Left lung (tissue), 10 donors: ENCODE measurements around the gene APOL4. TPM values are rescaled to one million over a fixed set of nuclear protein-coding genes. Genes with fewer than 3 reads are reported as not detected.

Experiments used
- ATAC-seq: fragments of 200-7000 bp; cut with Tn5 transposase; one replicate; pipeline ENCODE4 v1.9.1; 2020; ENCODE audit warnings: moderate library complexity
- DNase-seq, 4 donors: peaks; one replicate each; pipeline ENCODE4 v3.0.0-alpha.2; 2013 to 2020
- H3K27ac ChIP-seq, 2 donors: fragments of 200-600 bp; sonication (generic) in 1 of 2; one replicate each; pipeline versions ENCODE4 v1.5.0 to v1.8.0; 2020 to 2021
- H3K27me3 ChIP-seq, 2 donors: fragments of 200-600 bp; sonication (generic) in 1 of 2; one replicate each; pipeline versions ENCODE4 v1.5.0 to v1.8.0; 2020 to 2021
- H3K36me3 ChIP-seq, 2 donors: fragments of 200-600 bp; sonication (generic) in 1 of 2; one replicate each; pipeline versions ENCODE4 v1.5.0 to v1.8.0; 2020 to 2021
- H3K4me1 ChIP-seq, 2 donors: fragments of 200-600 bp; one replicate each; pipeline ENCODE4 v1.8.0; 2021
- H3K4me3 ChIP-seq, 2 donors: fragments of 200-600 bp; sonication (generic) in 1 of 2; one replicate each; pipeline versions ENCODE4 v1.5.0 to v1.8.0; 2020 to 2021; ENCODE audit warnings: mild to moderate bottlenecking in 1 of 2
- H3K9me3 ChIP-seq, 2 donors: fragments of 200-600 bp; sonication (generic) in 1 of 2; one replicate each; pipeline versions ENCODE4 v1.5.0 to v1.8.0; 2020 to 2021
- intact Hi-C, 2 donors: fragments of 100-400 bp; cut with DNase I; formaldehyde crosslinking; loops; one replicate each; pipeline versions ENCODE4 v1.11.2 to v1.14.2; 2022
- polyA plus RNA-seq, 6 donors: library from polyadenylated mRNA; unstranded; fragments of 120-200 nt; gene quantifications; one replicate each; pipeline ENCODE4 v1.2.1, GENCODE V29; 2013; ENCODE audit not compliant: insufficient read length in 6 of 6
- total RNA-seq, 2 donors: library from RNA; stranded (reverse); fragmentation: NEBNext Ultra II Directional; extraction: Animal tissue kit (Norgen Biotek cat#: 25700); gene quantifications; one replicate each; pipeline ENCODE4 v1.2.1, GENCODE V29; 2021
- TF ChIP-seq, protein P1 (sequence below), 2 donors: fragments of 200-600 bp; sonication (generic) in 1 of 2; IDR thresholded peaks; one replicate each; pipeline versions ENCODE4 v1.5.0 to v1.8.0; 2021; ENCODE audit warnings: antibody characterized with exemption in 2 of 2
- donor health status: DM: no; HTN: yes; CAD: no.
- donor health status: DM: no; HTN: no; CAD: no.

Gene APOL4
- total and polyA plus RNA-seq, 8 donors = 4.9 to 18.6 (median 10.6) TPM

DNA sequence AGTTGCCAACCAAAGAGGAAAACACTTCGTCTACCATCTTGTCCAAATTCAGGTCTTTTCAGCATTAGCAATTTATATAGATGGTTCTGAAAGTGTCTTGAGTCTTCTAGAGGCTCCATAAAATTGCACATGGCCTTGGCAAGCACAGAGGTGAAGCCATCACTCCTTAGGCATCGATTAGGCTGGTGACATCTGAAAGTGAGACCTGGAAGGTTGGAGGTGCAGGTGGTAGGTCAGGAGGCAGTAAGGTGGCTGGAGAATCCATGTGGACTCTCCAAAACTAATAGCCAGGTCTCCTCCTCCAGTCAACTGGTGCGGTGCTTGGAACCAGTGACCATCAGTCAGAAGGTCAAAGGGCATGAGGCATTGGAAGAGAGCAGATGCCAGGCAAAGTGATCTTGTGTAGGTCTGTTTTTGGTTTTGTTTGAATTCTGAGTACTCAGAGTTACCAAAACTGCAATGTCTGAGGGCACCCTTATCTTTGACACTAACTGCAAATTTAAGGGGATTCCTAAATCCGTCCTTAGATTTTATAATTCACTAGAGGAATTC, 44.3 kb upstream of the APOL4 start:
- ATAC-seq = no peak
- no peaks in the 10 kb centered on the region for H3K36me3 ChIP-seq
- no peaks in the 10 kb centered on the region for H3K4me1 ChIP-seq
- H3K27me3 ChIP-seq = no peaks in the 10 kb centered on the region
- H3K27ac ChIP-seq = no peak overlapping the region
- H3K9me3 ChIP-seq = no peaks in the 10 kb centered on the region
- no peak for DNase-seq
- TF ChIP-seq, protein P1, sequence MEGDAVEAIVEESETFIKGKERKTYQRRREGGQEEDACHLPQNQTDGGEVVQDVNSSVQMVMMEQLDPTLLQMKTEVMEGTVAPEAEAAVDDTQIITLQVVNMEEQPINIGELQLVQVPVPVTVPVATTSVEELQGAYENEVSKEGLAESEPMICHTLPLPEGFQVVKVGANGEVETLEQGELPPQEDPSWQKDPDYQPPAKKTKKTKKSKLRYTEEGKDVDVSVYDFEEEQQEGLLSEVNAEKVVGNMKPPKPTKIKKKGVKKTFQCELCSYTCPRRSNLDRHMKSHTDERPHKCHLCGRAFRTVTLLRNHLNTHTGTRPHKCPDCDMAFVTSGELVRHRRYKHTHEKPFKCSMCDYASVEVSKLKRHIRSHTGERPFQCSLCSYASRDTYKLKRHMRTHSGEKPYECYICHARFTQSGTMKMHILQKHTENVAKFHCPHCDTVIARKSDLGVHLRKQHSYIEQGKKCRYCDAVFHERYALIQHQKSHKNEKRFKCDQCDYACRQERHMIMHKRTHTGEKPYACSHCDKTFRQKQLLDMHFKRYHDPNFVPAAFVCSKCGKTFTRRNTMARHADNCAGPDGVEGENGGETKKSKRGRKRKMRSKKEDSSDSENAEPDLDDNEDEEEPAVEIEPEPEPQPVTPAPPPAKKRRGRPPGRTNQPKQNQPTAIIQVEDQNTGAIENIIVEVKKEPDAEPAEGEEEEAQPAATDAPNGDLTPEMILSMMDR (IDR thresholded peaks at IDR 0.05) = no peak
- intact Hi-C loops = no loop called here
- H3K4me3 ChIP-seq = no peak overlapping the region

DNA sequence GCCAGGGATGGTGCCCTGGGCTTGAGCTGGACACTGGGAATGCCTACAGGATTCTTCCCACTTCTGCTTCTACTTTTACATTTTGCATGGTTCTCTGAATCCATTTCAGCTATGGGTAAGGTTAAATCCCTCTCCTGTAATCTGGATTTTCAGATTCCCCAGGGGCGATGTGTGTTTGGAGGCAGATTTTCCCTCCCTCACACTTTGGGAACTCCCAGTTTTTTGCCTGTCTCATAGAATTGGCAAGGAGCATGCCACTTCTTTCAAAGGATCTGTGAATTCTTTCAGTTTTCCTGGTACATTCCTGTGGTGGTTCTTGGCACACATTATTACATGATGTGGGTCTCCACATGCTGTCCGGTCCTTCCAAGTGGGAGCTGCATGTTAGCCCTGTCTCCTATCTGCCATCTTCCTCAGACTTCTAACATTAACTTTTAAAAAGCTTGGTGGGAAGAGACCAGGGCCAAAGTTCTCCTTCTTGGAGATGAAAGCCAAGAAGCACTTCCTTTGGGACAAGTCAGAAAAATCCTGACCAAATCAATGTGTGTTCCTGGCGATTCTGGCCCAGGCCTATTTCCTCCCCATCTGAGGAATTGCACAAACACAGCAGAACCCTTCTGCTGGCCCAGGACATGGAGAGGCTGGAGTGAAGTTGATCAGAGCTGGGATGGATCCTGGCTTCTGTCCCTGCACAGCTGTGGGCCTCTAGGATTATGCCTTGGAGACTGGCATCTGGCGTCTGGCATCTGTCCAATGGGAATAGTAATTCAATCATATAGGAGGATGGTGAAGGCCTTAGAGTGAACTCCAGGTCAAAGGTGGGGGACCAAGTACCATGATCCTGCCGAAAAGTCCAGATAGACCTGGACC, 43.1 kb upstream of the APOL4 start:
- intact Hi-C loops = no loop called here
- peak overlapping the region in 1 of 2 donors; percentile 3 for H3K27ac ChIP-seq

DNA sequence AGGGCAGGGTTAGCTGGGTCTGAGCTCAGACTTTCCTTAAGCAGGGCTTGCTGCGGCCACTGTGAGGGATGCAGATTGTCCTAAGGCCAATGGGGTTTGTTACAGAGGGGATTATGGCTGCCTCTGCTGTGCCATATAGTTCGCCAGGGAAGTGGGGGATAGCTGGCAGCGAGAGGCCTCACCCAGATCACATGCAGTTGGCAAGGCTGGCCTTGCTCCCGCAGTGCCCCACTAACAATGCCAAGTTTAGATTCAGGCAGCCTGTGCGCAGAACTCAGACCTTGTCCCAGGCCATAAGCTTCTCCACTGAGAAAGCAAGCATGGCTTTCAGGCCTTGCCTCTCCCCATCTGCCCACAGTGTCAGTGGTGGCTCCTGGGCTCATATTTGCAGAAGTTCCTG, 42.4 kb upstream of the APOL4 start:
- peak overlapping the region in 1 of 2 donors; percentile 3 for H3K27ac ChIP-seq
- H3K27me3 ChIP-seq = no peaks in the 10 kb centered on the region
- intact Hi-C loops = no loop called here
- no peak overlapping the region for H3K4me3 ChIP-seq
- H3K4me1 ChIP-seq = peaks cover 0 to 6% of the 10 kb centered on the region in 2 donors
- H3K9me3 ChIP-seq = no peaks in the 10 kb centered on the region
- TF ChIP-seq, protein P1 (IDR thresholded peaks at IDR 0.05) = no peak
- H3K36me3 ChIP-seq = no peaks in the 10 kb centered on the region
- ATAC-seq (no peak), DNase-seq (no peak)

More for the DNA sequence above, 43.1 kb upstream of the APOL4 start:
- TF ChIP-seq, protein P1 (IDR thresholded peaks at IDR 0.05) = no peak
- no peak for ATAC-seq
- peaks cover 0 to 3% of the 10 kb centered on the region in 2 donors for H3K4me1 ChIP-seq
- DNase-seq = no peak
- no peaks in the 10 kb centered on the region for H3K36me3 ChIP-seq
- H3K4me3 ChIP-seq = no peak overlapping the region
- H3K9me3 ChIP-seq = no peaks in the 10 kb centered on the region
- no peaks in the 10 kb centered on the region for H3K27me3 ChIP-seq

DNA sequence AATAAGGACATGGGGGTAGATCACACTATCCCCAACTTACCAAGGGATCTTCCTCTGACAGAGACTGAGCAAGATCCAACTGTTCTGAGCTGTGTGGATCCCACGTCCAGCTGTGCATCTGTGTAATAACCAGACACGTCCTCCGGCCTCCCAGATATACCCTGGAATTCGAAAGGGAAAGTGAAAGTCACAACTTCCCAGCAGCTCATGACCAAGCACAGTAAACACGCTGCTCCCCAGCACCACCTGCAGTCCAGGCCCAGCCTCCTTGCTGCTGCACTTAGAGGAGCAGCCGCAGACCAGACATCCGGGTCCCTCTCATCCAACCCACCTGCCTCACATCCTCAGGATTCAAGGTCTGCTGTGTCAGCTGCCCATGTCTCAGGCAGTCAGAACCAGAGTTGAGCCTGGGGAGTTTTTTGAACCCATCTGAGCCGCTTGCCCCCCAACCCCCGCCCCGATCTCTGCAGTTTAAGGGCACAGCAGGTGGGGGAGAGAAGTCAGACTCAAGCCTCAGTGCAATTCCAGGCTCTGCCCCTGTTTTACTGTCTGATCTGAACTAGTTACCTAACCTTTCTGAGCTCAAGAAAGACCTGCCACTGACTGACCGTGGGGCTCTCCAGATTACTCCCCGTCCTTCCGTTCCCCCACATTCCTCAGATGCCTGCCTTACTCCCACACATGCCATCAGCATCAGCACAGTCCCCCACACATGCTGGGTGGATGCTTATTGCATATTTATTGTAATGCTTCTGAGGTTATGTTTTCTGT, 38.0 kb upstream of the APOL4 start, which contains the start of gene APOL2:
APOL2 (minus strand) TSS at position 127 of the 771 bp plus-strand sequence. CDS start 6,365 bp downstream, outside the sequence.
- H3K4me3 ChIP-seq = peak within 1 kb of the TSS; percentile 65 to 93
- peak; percentile 87 to 95 (median 93) for DNase-seq
- ATAC-seq = peak; percentile 96
- TF ChIP-seq, protein P1 (IDR thresholded peaks at IDR 0.05) = peak; percentile 46 to 67
- H3K4me1 ChIP-seq = peaks cover 32 to 47% of the 10 kb centered on the region in 2 donors
- H3K9me3 ChIP-seq = no peaks in the 10 kb centered on the region
- no peaks in the 10 kb centered on the region for H3K27me3 ChIP-seq
- H3K27ac ChIP-seq = peak within 1 kb of the TSS; percentile 90 to 93
- peaks cover 0 to 17% of the 10 kb centered on the region in 2 donors for H3K36me3 ChIP-seq
- intact Hi-C loops = no loop called here

DNA sequence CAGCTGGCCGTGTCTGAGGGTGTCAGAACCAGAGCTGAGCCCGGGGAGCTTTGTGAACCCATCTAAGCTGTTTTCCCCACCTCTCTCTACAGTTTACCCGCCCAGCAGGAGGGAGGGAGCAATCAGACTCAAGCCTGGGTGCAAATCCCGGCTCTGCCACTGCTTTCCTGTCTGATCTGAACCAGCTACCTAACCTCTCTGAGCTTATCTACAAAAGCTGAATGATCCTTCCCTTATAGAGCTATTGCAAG, 37.5 kb upstream of the APOL4 start:
- DNase-seq (no peak), ATAC-seq (peak; percentile 16)
- Histone ChIP-seq H3K4me1 (peaks cover 33 to 52% of the 10 kb centered on the region in 2 donors), H3K27me3 (no peaks in the 10 kb centered on the region), H3K36me3 (peaks cover 0 to 22% of the 10 kb centered on the region in 2 donors), H3K4me3 (peak overlapping the region; percentile 65 to 93), H3K27ac (peak overlapping the region; percentile 90 to 93), H3K9me3 (no peaks in the 10 kb centered on the region)
- TF ChIP-seq, protein P1 (IDR thresholded peaks at IDR 0.05) = no peak
- intact Hi-C loops = no loop called here
